ENCODE measurements around the gene PTPN20. TPM values are rescaled to one million over a fixed set of nuclear protein-coding genes. Genes with fewer than 3 reads are reported as not detected.

Gene PTPN20
- total RNA-seq, 1 experiment from 2014 or later, result 0.96 TPM

DNA sequence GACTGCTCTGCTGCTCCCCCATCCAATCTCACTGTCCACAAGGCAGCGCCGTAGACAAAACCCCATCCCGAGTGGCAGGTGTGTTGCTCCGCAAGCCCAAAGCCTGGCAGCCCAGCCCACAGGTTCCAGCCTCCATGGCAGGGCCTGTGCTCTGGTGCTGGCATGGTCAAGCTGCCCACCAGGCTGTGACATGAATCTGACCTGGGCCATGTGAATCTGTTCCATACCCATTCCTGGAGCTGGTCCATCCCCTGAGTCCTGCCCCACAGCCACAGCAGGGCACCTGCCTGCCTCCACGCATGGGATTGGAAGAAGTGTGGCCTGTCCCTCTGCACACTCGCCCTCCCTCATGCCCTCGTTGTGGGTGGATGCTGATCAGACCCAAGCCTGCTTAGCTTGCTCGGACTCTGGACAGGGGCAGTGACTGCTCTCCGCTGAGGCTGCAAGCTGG is 128.8 kb downstream of the PTPN20 start:
- CTCF ChIA-PET, result interaction anchor here (0.9 to 1.9 kb wide), 3 partner anchors 9 to 15 kb away, joined by 3 to 6 read pairs (median 4); no protein-coding TSS in a partner anchor
- Mint-ChIP-seq H3K36me3 (no peaks in the 10 kb centered on the region), H3K4me1 (peaks cover 3% of the 10 kb centered on the region; the same call in 1 of the 2 replicates), H3K27ac (no peak overlapping the region), H3K27me3 (ENCODE audit: low read depth) (no peaks in the 10 kb centered on the region), H3K9me3 (no peaks in the 10 kb centered on the region), H3K4me3 (no peak overlapping the region)
- DNase-seq (ENCODE audit: low spot score) (peak; percentile 4), ATAC-seq (no peak)
- TF ChIP-seq TCF7 (CRISPR knock-in tag; IDR thresholded peaks at IDR 0.05; ENCODE audit: low read depth), result no peak
- POLR2A ChIA-PET, result no interaction called here

DNA sequence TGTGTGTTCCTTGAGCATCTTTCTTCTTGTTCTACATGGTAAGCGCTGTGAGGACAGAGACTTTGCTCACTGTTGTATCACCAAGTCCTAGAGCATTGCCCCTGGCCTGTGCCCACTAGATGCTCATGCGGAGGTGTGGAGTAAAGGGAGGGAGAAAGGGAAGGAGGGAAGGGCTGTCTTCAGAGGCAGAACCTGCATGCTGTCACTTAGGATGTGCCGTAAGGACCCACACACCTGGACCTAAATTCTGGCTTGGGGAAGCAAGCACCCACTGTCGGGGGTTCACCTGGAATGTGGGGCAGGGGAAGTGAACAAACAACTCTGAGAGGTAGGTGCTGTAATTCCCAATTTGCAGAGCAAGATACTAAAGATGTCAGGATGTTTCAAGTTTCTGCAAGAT is 129.5 kb downstream of the PTPN20 start:
- ChIA-PET POLR2A (interaction anchor here (0.7 kb wide), 1 partner anchor 126 kb away, joined by 3 read pairs; no protein-coding TSS in a partner anchor), CTCF (interaction anchor here (1.5 to 1.9 kb wide), 2 partner anchors 9 to 16 kb away, joined by 4 to 6 read pairs; no protein-coding TSS in a partner anchor)
- Mint-ChIP-seq H3K27ac (no peak overlapping the region), H3K27me3 (ENCODE audit: low read depth) (no peaks in the 10 kb centered on the region), H3K4me1 (peaks cover 3% of the 10 kb centered on the region; the same call in 1 of the 2 replicates), H3K9me3 (no peaks in the 10 kb centered on the region), H3K4me3 (no peak overlapping the region), H3K36me3 (no peaks in the 10 kb centered on the region)
- TF ChIP-seq TP53 (CRISPR knock-in tag; IDR thresholded peaks at IDR 0.05), result no peak
- no peak for TF ChIP-seq GABPB1 (CRISPR knock-in tag; IDR thresholded peaks at IDR 0.05)
- no peak for TF ChIP-seq HMGA2 (CRISPR knock-in tag; IDR thresholded peaks at IDR 0.05)
- no peak for TF ChIP-seq GRHL2 (CRISPR knock-in tag; IDR thresholded peaks at IDR 0.05; ENCODE audit: insufficient replicate concordance, severe bottlenecking)
- TF ChIP-seq, protein P1, sequence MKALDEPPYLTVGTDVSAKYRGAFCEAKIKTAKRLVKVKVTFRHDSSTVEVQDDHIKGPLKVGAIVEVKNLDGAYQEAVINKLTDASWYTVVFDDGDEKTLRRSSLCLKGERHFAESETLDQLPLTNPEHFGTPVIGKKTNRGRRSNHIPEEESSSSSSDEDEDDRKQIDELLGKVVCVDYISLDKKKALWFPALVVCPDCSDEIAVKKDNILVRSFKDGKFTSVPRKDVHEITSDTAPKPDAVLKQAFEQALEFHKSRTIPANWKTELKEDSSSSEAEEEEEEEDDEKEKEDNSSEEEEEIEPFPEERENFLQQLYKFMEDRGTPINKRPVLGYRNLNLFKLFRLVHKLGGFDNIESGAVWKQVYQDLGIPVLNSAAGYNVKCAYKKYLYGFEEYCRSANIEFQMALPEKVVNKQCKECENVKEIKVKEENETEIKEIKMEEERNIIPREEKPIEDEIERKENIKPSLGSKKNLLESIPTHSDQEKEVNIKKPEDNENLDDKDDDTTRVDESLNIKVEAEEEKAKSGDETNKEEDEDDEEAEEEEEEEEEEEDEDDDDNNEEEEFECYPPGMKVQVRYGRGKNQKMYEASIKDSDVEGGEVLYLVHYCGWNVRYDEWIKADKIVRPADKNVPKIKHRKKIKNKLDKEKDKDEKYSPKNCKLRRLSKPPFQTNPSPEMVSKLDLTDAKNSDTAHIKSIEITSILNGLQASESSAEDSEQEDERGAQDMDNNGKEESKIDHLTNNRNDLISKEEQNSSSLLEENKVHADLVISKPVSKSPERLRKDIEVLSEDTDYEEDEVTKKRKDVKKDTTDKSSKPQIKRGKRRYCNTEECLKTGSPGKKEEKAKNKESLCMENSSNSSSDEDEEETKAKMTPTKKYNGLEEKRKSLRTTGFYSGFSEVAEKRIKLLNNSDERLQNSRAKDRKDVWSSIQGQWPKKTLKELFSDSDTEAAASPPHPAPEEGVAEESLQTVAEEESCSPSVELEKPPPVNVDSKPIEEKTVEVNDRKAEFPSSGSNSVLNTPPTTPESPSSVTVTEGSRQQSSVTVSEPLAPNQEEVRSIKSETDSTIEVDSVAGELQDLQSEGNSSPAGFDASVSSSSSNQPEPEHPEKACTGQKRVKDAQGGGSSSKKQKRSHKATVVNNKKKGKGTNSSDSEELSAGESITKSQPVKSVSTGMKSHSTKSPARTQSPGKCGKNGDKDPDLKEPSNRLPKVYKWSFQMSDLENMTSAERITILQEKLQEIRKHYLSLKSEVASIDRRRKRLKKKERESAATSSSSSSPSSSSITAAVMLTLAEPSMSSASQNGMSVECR (CRISPR knock-in tag; IDR thresholded peaks at IDR 0.05; ENCODE audit: borderline replicate concordance), result no peak
- TF ChIP-seq, protein P2, sequence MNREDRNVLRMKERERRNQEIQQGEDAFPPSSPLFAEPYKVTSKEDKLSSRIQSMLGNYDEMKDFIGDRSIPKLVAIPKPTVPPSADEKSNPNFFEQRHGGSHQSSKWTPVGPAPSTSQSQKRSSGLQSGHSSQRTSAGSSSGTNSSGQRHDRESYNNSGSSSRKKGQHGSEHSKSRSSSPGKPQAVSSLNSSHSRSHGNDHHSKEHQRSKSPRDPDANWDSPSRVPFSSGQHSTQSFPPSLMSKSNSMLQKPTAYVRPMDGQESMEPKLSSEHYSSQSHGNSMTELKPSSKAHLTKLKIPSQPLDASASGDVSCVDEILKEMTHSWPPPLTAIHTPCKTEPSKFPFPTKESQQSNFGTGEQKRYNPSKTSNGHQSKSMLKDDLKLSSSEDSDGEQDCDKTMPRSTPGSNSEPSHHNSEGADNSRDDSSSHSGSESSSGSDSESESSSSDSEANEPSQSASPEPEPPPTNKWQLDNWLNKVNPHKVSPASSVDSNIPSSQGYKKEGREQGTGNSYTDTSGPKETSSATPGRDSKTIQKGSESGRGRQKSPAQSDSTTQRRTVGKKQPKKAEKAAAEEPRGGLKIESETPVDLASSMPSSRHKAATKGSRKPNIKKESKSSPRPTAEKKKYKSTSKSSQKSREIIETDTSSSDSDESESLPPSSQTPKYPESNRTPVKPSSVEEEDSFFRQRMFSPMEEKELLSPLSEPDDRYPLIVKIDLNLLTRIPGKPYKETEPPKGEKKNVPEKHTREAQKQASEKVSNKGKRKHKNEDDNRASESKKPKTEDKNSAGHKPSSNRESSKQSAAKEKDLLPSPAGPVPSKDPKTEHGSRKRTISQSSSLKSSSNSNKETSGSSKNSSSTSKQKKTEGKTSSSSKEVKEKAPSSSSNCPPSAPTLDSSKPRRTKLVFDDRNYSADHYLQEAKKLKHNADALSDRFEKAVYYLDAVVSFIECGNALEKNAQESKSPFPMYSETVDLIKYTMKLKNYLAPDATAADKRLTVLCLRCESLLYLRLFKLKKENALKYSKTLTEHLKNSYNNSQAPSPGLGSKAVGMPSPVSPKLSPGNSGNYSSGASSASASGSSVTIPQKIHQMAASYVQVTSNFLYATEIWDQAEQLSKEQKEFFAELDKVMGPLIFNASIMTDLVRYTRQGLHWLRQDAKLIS (CRISPR knock-in tag; IDR thresholded peaks at IDR 0.05; ENCODE audit: borderline replicate concordance), result no peak
- no peak for TF ChIP-seq FOXP1 (CRISPR knock-in tag; IDR thresholded peaks at IDR 0.05; ENCODE audit: borderline replicate concordance)
- TF ChIP-seq, protein P3, sequence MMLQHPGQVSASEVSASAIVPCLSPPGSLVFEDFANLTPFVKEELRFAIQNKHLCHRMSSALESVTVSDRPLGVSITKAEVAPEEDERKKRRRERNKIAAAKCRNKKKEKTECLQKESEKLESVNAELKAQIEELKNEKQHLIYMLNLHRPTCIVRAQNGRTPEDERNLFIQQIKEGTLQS (CRISPR knock-in tag; conservative IDR thresholded peaks at IDR 0.05), result no peak
- TF ChIP-seq ATF1 (CRISPR knock-in tag; IDR thresholded peaks at IDR 0.05), result no peak
- ATAC-seq (no peak), DNase-seq (ENCODE audit: low spot score) (no peak)

DNA sequence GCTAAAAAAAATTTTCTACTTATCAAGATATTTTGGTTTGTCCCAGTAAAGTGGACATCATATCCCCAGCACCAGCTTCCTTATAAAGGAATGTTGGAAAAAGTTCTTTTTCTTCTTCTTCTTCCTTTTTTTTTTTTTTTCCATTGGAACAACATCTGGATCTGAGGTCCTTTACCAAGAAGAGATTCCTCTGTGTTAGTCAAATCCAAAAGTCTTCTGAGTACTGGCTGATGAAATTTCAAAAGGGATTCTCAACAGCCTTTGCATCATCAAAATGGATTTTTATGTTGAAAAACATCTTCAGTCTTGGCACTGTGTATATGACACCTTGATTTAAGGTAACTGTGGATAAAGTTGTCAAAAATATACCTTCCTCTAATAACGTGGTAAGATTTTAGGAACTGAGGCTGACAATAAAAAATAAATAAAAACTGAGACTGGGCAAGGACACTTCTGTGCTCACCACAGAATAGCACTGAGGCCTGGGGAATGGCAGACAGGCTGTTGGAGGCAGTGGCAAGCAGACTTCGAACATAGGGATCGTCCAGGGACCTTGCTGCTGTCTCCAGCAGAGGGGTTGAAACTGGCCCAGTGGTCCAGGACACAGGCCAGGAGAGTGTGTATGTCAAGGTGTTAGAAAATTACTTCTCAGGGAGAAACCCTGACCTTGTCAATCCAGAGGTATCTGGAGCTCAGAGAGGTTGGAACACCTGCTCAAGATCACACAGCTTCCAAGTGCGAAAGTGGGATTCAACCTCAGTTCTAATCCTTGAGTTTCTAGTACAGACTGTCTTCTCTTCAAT is 130.4 kb downstream of the PTPN20 start:
- H3K4me3 Mint-ChIP-seq, result no peak overlapping the region
- no peaks in the 10 kb centered on the region for H3K36me3 Mint-ChIP-seq
- ATAC-seq, result no peak
- peaks cover 3% of the 10 kb centered on the region; the same call in 1 of the 2 replicates for H3K4me1 Mint-ChIP-seq
- no peaks in the 10 kb centered on the region for H3K27me3 Mint-ChIP-seq (ENCODE audit: low read depth)
- no peaks in the 10 kb centered on the region for H3K9me3 Mint-ChIP-seq
- ChIA-PET CTCF (no interaction called here), POLR2A (interaction anchor here (0.7 kb wide), 1 partner anchor 125 kb away, joined by 3 read pairs; no protein-coding TSS in a partner anchor)
- no peak for DNase-seq (ENCODE audit: low spot score)
- no peak for TF ChIP-seq TCF7 (CRISPR knock-in tag; IDR thresholded peaks at IDR 0.05; ENCODE audit: low read depth)
- H3K27ac Mint-ChIP-seq, result no peak overlapping the region

Measured in WTC11 (cell line).